ENCODE measurements around the gene DOCK4. TPM values are rescaled to one million over a fixed set of nuclear protein-coding genes. Genes with fewer than 3 reads are reported as not detected.

The DOCK4 gene
- total RNA-seq, 4 donors from 2014 or later = 6.4 to 20.5 (median 9.7) TPM

DNA sequence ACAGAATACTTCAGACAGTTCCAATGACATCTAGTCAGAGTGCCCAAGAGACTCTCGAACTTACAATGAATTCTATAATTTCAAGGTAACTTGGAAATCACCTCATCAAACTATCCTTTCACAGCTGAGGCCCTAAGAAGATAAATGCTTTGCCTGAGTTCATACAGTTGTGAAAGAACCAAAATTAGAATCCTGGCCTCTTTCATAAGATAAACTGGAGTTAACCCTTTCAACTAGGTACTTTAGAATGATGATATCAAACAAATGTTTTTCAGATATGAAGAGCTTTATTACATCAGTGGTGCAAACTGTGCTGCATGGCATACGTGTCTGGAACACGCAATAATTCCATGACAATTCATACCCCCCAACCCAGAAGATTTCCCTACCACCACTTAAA, 17.9 kb downstream of the DOCK4 start:
- TF ChIP-seq POLR2AphosphoS5 (IDR thresholded peaks at IDR 0.05) (no peak), POLR2A (IDR thresholded peaks at IDR 0.05) (no peak), CTCF (IDR thresholded peaks at IDR 0.05) (no peak), EP300 (IDR thresholded peaks at IDR 0.05) (no peak)
- peaks cover 3% of the 10 kb centered on the region for H3K4me1 ChIP-seq
- H3K4me3 ChIP-seq = no peak overlapping the region
- no peak overlapping the region for H3K27ac ChIP-seq
- no peaks in the 10 kb centered on the region for H3K36me3 ChIP-seq
- DNase-seq (ENCODE audit: low spot score in 2 of 2) = no peak
- WGBS = 94% methylated on average over 3 of the region's 3 CpGs
- no peaks in the 10 kb centered on the region for H3K9me3 ChIP-seq
- no peaks in the 10 kb centered on the region for H3K27me3 ChIP-seq

- no peaks in the 10 kb centered on the region for H3K27me3 ChIP-seq
- no peak for DNase-seq (ENCODE audit: low spot score in 2 of 2)
- whole genome bisulfite sequencing = 66% methylated on average over 1 of the region's 1 CpG
- no peaks in the 10 kb centered on the region for H3K36me3 ChIP-seq
- no peak overlapping the region for H3K4me3 ChIP-seq
- H3K4me1 ChIP-seq = peaks cover 3% of the 10 kb centered on the region
- no peak overlapping the region for H3K27ac ChIP-seq
- TF ChIP-seq POLR2AphosphoS5 (IDR thresholded peaks at IDR 0.05) (no peak), POLR2A (IDR thresholded peaks at IDR 0.05) (no peak), EP300 (IDR thresholded peaks at IDR 0.05) (no peak), CTCF (IDR thresholded peaks at IDR 0.05) (no peak)
- H3K9me3 ChIP-seq = no peaks in the 10 kb centered on the region
Measured at GRCh38 chr7:112186300-112186699, 19.9 kb downstream of the DOCK4 start.

DNA sequence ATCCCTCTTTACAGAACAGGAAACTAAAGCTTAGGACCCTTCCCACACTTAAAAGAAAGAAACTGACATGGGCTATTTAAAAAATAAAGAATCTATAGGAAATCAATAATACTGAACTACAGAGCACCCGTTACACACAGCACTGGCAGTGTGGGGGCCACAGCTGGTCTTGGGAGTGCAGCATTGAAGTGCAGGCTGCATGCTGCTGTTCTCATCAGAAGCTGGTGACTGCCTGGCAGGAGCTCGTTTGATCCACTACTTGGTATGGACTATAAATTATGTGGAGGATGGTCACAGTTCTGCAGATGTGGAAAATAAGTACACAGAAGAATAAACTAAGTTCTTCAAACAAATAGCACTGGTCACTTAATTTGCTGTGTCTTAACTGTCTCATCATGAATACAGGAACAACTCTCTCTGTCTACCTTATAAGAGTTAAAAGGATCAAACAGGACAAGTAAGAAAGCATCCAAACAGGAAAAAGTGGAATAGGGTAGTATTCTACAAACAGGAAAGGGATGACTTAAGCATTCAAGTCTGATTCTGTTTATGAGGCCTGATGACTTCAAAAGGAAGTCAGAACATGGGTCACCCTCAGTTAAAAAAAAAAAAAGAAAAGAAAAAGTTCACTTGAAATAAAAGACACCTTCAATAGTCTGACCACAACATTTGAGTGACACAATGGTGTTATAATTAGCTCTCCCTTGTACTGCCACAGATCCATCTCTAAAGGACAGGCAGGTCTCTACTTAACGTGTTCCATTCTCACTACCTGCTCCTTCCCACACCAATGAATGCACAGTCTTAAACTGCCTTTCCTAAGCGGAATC, 21.0 kb downstream of the DOCK4 start:
- Histone ChIP-seq H3K4me3 (no peak overlapping the region), H3K36me3 (no peaks in the 10 kb centered on the region), H3K27me3 (no peaks in the 10 kb centered on the region), H3K9me3 (no peaks in the 10 kb centered on the region), H3K4me1 (peaks cover 3% of the 10 kb centered on the region), H3K27ac (no peak overlapping the region)
- no peak for TF ChIP-seq POLR2AphosphoS5 (IDR thresholded peaks at IDR 0.05)
- TF ChIP-seq CTCF (IDR thresholded peaks at IDR 0.05) = no peak
- TF ChIP-seq EP300 (IDR thresholded peaks at IDR 0.05) = no peak
- no peak for TF ChIP-seq POLR2A (IDR thresholded peaks at IDR 0.05)
- 67% methylated on average over 4 of the region's 4 CpGs for WGBS
- DNase-seq (ENCODE audit: low spot score in 2 of 2) = no peak

DNA sequence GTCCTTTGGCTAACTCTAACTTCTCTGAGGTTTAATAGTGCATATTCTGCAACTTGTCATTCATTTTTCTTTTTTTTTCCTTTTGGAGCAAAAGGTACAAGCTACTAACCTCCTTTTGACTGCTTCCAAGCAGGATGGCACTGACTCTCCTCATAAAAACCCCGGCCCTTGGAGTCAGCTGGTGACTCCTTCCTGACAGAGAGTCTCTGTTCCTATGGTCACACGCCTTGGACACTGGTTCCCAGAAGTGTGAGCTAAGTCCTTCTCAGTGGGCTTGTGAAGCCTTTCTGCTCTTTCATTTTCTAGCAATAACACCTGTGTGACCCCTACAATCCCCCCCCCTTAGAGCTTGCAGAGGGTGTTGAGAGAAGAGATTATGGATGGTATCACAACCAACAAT, 21.7 kb downstream of the DOCK4 start:
- TF ChIP-seq POLR2A (IDR thresholded peaks at IDR 0.05) = no peak
- no peak for TF ChIP-seq EP300 (IDR thresholded peaks at IDR 0.05)
- TF ChIP-seq CTCF (IDR thresholded peaks at IDR 0.05) = no peak
- TF ChIP-seq POLR2AphosphoS5 (IDR thresholded peaks at IDR 0.05) = no peak
- Histone ChIP-seq H3K27me3 (no peaks in the 10 kb centered on the region), H3K36me3 (no peaks in the 10 kb centered on the region), H3K4me3 (no peak overlapping the region), H3K9me3 (no peaks in the 10 kb centered on the region), H3K4me1 (peaks cover 3% of the 10 kb centered on the region), H3K27ac (no peak overlapping the region)
- no peak for DNase-seq (ENCODE audit: low spot score in 2 of 2)
- 94% methylated on average over 2 of the region's 2 CpGs for WGBS

DNA sequence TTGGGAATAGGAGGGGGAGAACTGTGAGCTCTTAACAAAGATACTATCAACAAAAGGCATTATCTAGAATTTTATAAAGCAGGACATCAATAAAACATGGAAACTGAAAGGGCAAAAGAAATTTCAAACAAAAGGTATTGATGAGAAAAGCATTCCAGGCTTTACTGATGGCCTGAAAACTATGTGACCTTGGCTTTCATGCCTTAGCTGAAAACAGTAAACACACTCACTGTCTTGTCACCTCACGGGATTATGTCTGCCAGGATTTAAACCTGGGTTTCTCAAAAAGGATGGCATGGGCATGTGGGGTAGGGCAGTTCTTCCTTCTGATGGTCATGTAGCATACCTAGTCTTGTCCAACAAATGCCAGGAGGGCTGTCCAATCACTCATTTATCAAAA, 22.9 kb downstream of the DOCK4 start:
- H3K4me1 ChIP-seq = peaks cover 3% of the 10 kb centered on the region
- TF ChIP-seq POLR2AphosphoS5 (IDR thresholded peaks at IDR 0.05) (no peak), CTCF (IDR thresholded peaks at IDR 0.05) (no peak), EP300 (IDR thresholded peaks at IDR 0.05) (no peak), POLR2A (IDR thresholded peaks at IDR 0.05) (no peak)
- no peaks in the 10 kb centered on the region for H3K9me3 ChIP-seq
- H3K27ac ChIP-seq = no peak overlapping the region
- WGBS = 100% methylated on average over 1 of the region's 1 CpG
- DNase-seq (ENCODE audit: low spot score in 2 of 2) = no peak
- H3K36me3 ChIP-seq = no peaks in the 10 kb centered on the region
- no peak overlapping the region for H3K4me3 ChIP-seq
- no peaks in the 10 kb centered on the region for H3K27me3 ChIP-seq
